Suprapubic skin (tissue), 3 donors: ENCODE measurements around the gene MALRD1.

ENCODE experiments used
- CTCF ChIP-seq, 2 donors: fragments of 200-600 bp in 1 of 2; fragments of 450-650 bp in 1 of 2; sonication (generic) in 1 of 2; IDR thresholded peaks; one replicate each; pipeline ENCODE4 v1.5.1; 2016 to 2019; ENCODE audit warnings: antibody characterized with exemption in 2 of 2, mild to moderate bottlenecking in 1 of 2, moderate library complexity in 1 of 2
- POLR2A ChIP-seq, 2 donors: fragments of 450-650 bp; IDR thresholded peaks; one replicate each; pipeline ENCODE4 v1.6.1; 2017; ENCODE audit warnings: antibody characterized with exemption in 2 of 2, mild to moderate bottlenecking in 2 of 2, moderate library complexity in 2 of 2

GRCh38 chr10:19546224-19546623 is 497.6 kb downstream of the MALRD1 start:
- no peak for TF ChIP-seq CTCF (IDR thresholded peaks at IDR 0.05)
- no peak for TF ChIP-seq POLR2A (IDR thresholded peaks at IDR 0.05)
